GM12864 (cell line): ENCODE measurements around the gene CELF6.
A peak's percentile ranks its signal among the peaks of the same experiment; 100 is the strongest.

Source experiments
- DNase-seq: peaks from one replicate; pipeline ENCODE4 v3.0.0-alpha.2; 2011; ENCODE audit warnings: low read depth
- H3K4me3 ChIP-seq: 2 replicates; pipeline ENCODE4 v1.5.1; 2011; ENCODE audit warnings: mild to moderate bottlenecking, low read depth, low read length, control low read depth
- CTCF ChIP-seq: IDR thresholded peaks from 2 replicates; pipeline ENCODE4 v1.5.1; 2011; ENCODE audit warnings: low read depth, mild to moderate bottlenecking, moderate library complexity, low read length, control low read depth, inconsistent platforms; ENCODE audit errors: missing control alignments

The CELF6 gene

GRCh38 chr15:72319985-72320671, at the start of gene CELF6:
Gene CELF6, minus strand, starts transcription at chr15:72320157. Its CDS starts 283 bp downstream, at chr15:72319874.
- H3K4me3 ChIP-seq: peak within 1 kb of the TSS; percentile 71
- DNase-seq: peak; percentile 12
- TF ChIP-seq CTCF: no peak

DNA sequence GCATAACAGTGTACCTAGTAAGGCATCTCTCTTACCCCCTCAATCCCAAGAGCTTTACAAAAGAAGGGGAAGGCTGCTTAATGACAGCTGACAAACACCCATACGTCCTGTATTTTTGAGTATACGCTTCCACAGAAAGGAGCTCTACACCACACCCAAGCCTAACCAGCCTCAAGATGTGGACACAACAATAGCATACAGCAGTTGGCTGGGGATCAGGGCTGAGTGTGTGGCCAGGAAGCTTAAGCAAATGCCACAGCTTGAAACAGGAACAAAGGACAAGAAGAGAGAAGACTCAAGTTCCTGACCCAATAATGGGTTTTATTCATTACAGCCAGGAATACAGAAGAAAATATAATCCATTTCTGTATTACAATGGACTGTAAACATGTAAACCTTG, 48.9 kb upstream of the CELF6 start:
- no peak for TF ChIP-seq CTCF
- no peak for DNase-seq
- no peak overlapping the region for H3K4me3 ChIP-seq

DNA sequence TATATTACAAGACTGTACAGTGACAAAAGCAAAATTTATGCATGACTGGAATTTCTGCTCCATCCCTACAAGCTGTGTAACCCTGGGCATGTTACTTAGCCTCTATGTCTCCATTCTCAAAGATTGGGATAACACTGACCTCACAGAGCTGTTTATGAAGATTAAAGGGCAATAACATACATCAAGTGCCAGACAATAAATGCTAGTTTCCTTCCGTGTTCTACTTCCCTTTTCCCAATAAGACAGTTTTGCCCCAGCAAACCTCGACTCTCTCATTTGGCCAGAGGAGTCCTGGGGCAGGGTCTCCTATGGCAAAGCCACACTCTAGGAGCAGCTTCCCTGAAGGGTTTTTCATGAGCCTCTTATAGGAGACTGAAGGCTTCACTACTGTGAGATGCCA, 48.4 kb upstream of the CELF6 start:
- DNase-seq: no peak
- no peak overlapping the region for H3K4me3 ChIP-seq
- no peak for TF ChIP-seq CTCF

DNA sequence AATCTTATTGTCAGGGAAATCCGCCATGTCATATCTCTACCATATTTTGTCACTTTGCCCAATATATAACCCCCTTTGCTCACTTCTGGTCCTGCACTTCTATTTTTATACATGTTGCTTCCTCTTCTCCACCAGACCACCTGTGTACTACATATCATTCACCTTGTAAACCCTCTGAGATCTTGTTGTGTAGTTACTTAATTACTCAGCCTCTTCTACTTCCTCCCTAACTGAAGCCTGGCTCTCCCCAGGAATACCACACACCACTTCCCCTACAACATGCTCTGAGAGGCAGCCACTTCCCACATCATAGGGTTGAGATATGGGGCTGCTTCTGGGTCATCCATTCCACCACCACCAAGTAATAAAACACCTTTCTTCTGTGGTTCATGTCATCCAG, 45.9 kb upstream of the CELF6 start:
- peak; percentile 73 for DNase-seq
- no peak overlapping the region for H3K4me3 ChIP-seq
- no peak for TF ChIP-seq CTCF

DNA sequence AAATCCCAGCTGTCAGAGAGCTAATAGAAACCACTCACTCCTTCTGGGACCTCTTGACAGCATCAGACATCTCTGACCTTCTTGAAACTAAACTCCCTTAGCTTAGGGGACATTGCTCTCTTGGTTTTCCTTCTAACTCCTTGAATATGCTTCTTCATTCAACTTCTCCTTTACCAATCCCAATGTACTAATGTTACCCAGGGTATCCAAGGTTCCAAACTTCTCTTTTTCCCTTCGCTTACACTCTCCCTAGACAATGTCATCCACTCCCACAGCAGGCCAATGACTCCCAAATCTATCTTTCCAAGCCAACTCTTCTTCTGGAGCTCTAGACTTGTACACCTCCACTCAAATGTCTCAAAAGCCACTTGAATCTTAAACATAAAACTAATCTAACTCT, 41.2 kb upstream of the CELF6 start:
- no peak for DNase-seq
- TF ChIP-seq CTCF: no peak
- H3K4me3 ChIP-seq: no peak overlapping the region

DNA sequence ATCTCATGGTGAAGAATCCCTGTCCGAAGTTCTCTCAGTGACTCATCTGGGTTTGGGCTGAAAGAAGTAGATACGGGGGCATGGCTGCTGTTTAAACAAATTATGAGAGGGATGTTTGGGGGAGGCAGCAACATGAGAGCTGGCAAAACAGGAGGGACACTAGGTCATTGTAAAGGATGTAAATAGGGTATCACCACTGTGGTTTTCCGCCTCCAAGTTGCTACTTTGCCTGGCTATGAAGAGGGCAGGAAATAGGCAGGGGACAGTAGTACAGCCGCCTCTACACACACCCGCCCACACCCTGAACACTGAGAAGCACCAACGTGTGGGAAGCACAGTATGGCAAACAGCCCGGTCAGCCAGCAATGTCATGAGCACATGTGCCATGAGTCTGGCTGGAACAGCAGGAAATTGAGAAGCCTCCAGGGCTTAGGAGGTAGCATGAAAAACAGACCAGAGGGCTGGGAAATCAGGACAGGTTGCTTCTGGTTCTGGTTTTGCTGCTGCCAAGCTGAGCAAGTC, 38.8 kb upstream of the CELF6 start:
- TF ChIP-seq CTCF: no peak
- H3K4me3 ChIP-seq: no peak overlapping the region
- DNase-seq: peak; percentile 43

DNA sequence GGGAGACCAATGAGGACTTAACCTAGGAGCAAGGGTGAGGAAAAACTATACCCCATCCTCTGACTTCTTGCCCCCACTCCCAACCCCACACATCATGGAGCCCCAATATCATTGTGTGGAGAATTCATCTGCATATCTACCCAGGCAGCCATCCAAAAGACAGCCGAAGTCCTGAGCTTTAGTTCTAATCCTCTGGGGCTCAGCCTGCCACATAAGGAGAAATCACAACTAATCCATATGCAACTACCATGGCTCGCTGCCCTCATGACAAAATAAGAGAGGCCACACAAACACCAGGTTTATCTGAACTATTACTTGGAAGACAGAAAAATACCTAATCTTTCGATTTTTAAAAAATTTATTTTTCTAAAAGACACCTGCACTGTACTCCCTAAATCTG, 38.2 kb upstream of the CELF6 start:
- no peak for DNase-seq
- TF ChIP-seq CTCF: no peak
- H3K4me3 ChIP-seq: no peak overlapping the region
